ENCODE measurements around the gene PACS2. TPM values are rescaled to one million over a fixed set of nuclear protein-coding genes. Genes with fewer than 3 reads are reported as not detected.
"Not testable (repeated sequence)": the region's sequence is repeated elsewhere in the genome, so short reads cannot be mapped to it uniquely, and the experiment has no call there.

The PACS2 gene
- polyA plus RNA-seq, 1 donor: 116 TPM

DNA sequence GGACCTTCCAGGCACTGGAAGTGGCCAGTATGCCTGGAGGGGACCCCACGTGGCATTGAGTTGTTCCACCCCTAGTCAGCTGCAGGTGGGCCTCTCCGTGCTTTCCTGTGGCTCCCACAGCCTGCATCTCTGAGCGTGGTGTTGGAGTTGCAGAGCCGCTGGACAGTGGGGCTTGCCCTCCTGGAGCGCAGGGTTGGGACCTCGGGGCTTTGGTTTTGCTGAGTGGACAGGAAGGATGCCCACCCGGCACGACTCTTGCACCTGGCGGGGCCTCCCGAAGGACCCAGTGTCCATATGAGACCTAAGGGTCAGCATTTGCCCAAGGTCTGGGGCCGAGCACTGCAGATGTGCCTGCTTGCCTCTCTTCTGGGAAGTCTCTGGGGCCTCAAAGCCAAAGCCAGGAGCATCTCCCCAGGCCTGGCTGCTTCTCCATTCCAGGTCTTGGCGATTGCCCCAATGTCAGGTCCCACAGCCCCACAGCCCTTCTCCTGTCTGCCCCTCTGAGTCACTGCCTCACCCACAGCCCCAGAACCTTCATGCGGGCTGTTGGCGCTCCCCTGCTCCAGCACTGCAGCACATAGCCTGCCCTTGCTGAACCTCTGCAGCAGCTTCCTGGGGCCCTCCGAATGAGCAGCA, 1.5 kb downstream of the PACS2 start:
- DNase-seq: no peak

DNA sequence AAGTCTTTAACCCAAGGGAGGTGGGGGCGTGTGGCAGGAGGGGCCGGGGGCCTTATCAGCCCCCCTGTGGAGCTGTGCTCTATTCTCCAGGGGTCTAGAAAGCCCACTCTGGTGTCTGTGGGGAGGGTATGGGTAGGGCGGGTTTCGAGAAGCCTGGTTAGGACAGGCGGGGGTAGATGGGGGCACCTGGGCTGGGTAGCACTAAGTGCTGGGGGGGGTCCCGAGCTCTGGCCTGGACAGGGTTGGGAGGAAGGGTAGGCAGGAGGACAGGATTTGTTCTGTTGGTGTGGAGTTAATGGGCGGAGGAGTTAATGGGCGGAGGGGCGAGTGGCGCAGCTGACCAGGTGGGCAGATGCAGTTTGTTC, 2.0 kb downstream of the PACS2 start:
- no peak for DNase-seq

DNA sequence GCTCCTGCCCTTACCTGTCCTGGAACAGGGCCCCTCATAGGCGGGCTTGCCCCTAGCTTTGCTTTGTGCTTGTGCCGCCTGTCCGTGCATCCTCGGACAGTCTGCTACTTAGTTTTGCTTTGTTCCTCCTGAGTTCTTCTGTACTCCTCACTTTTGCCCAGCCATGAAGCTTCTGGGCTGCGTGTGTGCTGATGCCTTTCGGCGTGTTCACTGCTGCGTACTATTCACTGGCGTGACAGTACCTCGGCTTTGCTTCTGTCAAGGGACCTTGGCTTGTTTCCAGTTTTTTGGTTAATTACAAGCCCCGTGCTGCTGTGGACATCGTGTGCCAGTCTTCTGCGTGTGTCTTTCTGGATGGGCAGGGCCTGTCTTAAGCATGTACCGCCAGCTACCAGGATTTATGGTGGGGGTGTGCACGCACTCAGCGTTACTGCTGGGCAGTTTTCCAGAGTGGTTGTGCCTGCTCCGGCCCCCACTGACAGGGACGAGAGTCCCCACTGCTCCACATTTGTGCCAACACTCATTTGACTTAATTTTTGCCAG, 2.5 kb downstream of the PACS2 start:
- DNase-seq: no peak

DNA sequence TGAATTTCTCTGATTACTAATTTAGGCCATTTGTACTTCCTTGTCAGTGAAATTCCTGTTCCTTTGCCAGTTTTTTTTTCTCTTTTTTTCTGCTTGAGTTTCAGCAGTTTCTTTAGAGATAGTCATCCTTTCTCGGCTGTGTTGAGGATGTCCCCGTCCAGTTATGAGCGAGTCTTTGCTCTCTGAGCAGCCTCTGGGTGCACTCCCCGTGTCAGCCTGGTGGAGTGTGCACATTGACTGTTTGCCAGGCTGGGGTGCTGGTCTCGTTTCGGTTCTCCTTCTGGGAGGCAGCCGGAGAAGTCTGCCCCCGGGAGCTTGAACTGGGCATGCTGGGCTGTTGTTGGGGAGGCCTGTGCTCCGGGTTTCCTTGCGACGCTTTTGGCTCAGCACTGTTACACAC, 3.0 kb downstream of the PACS2 start:
- DNase-seq: no peak

DNA sequence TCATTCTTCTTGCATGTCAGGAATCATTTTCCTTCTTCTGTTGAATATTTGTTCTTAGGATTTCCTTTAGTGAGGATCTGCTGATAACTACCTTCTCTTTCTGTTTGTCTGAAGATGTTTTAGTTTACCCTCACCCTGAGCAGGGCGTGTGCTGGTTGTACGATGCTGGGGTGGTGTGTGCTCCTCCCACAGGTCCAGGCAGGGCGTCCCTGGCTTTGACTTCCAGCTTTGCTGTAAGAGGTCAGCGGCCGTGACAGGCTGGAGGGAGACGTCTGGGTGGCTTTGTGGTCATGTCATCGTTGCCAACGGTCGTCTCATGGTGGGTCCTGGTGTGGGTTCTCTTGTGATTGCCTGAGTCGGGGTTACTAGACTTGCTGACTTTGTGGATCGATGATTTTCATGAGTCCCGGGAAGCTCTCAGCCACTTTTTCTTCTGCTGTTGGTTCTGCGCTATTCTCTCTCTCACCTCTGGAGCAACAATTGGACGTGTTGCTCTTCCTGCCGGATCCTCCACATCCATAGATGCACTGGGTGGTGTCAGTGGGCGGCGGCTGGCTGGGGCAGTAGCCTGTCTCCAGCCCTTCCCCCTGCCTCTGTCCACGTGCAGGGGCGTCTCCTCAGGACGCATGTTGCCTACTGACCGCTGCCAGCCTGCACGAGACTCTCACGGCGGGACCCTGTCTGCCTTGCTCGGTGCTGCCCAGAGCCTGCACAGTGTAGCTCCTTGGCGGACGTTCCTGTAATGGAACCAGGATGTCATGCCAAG, 8.4 kb downstream of the PACS2 start:
- no peak for DNase-seq

DNA sequence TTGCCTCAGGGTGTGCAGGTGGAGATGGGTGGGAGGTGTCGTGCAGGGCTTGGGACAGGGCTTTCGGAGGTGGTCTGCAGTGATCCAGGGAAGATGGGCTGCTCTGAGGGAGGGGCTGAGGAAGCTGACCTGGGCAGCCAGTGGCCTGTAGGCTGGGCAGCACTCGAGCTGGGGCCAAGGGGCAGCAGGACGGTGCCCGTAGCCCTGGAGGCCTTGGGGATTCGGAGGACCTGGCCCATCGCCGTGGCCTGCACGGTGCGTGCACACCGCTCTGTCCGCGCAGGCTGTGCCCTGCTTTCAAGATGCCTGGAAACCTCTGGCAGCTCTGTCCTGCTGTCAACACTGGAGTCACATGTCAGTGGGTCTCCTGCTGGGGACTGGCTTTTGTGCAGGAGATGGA, 9.1 kb downstream of the PACS2 start:
- DNase-seq: no peak

DNA sequence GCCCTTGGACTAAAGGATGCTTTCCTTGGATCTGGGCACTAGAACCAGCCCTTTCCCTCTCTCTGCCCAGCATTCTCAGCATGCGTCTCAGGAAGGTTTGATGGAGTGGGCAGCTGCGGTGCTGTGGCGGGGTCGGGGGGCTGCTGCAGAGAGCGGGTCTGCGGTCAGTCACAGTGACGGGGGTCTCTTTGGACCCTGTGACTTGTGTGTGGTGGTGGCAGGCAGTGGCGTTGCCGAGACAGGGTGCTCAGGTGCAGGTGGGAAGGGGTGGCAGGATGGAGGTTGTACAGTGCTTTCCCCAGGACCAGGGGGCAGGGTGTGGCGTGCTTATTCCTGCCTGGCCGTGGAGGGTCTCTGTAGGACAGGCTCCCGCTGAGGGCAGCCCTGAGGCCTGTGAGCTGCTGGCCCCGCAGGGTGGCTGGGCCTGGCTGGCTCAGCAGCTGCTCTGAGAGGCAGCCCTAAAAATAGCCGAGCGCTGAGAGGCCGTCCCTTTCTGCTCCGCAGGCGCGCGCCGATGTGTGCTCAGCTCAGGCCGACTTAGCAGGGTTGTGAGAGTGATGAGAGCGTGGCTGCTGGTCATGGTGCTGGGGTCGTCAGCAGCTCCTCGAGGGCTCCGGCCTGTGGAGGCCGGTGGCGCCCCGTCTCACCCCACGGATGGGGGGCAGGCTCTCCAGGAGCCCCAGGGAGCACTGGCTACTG, 9.7 kb downstream of the PACS2 start:
- no peak for DNase-seq

DNA sequence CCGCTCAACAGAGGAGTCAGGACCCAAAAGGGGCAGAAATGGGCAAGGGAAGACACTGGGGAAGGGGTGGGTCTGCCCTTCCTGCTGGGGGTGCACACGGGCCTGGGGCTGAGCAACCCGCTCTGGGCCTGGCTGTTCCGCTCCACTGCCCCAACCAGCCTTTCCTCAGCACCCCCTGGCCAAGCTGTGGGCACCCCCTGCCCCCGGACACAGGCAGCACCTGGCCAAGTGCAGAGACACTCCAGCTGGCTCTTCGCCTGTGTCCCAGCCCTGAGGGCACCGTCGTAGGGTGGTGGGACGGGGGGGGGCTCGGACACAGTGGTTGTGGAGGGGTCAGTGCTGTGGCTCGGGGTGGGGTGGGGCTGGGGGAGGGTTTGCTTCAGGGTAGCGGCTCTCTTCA, 10.3 kb downstream of the PACS2 start:
- no peak for DNase-seq

DNA sequence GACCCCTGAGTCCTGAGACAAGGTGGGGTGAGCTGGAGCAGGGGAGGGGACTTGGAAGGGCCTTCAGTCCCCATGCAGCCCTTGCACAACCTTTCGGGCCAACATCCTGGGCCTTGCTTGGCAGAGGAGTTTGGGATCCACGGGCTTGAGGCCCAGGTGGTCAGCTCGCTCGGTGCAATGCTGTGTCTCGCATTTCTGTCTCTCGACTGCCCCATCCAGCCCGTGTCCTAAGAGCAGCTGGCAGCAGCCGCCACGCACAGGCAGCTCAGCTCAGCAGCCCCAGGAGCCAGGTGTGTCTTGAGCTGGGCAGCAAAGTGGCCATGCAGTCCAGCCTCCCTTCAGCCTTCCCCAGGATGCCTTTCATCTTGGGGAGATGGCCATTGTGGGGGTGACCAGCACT, 10.8 kb downstream of the PACS2 start:
- DNase-seq: no peak

DNA sequence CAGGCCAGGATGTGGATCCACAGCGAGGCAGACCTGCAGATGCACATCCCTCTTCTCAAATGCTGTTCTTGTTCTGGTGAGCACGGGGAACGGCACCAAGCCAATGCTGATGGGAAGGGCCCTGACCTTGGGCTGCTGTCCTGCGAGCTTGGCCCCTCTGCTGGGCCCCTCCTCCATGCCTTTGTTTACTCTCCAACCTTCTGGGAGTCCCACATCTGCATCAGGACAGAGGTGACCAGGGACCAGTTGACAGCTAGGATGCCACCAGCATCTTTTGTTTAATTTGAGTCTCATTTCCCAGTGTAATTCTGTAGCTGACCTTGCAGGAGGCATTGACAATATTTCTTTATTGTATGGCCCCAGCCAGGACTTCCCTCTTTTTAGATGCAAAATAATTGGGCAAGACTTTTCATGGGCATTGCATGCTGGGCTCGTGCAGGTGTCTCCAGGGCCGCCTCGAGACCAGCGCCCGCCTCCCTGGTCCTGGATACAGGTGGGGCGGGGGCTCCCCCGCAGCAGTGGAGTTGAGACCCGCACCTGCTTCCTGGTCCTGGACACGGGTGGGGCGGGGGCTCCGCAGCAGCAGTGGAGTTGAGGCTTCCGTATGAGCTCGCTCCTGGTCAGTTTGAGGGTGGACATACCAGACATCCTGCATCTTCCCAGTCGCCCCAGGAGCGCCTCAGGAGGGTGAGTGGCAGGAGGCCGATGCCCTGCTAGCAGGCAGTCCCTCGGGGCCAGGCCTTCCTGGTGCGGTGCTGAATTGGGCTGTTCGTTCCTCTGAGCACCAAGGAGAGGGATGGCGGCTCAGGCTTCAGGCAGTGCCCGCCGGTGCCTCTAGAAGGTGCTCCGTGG, 11.4 kb downstream of the PACS2 start:
- DNase-seq: no peak

DNA sequence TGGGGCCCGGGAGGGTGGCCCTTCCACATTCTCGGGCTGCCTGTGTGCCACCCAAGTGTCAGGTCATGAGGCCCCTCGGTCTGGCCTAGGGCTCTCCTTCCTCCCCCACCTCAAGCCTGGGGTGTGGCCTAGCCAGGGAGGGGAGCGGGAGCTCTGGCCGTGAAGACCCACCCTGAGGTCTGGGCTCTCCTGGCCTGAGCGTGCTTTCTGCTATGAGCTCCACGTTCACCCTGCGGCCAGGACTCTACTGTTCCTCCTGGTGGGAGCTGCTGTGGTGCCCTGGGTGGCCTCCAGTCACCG, 12.0 kb downstream of the PACS2 start:
- no peak for DNase-seq

DNA sequence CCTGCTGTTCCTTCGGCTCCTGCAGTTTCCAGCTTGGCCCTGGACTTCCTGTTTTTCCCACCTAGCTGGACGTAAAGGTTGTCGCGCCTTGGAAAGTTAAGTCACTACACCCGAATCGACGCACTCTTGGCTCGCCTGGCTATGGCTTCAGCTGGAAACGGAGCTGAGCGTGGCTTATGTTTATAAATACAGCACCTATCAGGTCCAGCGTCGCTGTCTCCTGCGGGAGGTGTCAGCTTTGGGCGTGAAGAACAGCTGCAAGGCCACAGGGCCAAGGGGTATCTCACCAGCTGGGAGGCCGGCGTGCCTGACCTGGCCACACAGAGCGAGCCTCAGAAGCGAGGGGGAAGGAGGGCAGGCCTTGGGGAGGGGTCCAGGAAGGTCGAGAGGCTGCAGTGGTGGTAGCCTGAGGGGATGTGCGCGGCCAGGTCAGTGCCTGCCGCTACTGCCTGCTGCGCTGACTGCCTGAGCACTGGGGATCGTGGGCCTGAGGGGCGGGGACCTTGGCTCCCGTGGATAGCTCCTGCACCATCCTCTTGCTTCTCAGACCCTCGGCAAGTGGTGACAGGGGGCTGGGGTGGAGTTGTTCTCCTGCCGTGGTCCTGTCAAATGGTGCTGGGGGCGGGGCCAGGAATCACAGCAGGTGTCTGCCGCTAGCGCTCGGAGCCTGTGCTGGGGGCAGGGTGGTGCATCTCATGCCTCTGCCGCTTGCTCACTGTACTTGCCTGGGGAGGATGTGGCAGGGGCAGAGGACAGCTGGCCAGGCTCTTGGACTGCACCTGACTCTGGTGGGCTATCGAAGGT, 12.5 kb downstream of the PACS2 start:
- DNase-seq: no peak

DNA sequence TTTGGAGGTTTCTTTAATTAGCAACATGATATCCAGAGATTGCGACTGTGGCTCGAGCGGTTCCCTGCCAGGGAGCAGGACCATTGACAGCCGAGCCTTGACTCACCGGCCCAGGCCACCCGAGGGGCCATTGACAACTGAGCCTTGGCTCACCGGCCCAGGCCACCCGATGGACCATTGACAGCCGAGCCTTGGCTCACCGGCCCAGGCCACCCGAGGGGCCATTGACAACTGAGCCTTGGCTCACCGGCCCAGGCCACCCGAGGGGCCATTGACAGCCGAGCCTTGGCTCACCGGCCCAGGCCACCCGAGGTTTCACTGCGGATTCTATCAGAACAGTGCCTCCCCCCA, 13.1 kb downstream of the PACS2 start:
- DNase-seq: not testable (repeated sequence)

DNA sequence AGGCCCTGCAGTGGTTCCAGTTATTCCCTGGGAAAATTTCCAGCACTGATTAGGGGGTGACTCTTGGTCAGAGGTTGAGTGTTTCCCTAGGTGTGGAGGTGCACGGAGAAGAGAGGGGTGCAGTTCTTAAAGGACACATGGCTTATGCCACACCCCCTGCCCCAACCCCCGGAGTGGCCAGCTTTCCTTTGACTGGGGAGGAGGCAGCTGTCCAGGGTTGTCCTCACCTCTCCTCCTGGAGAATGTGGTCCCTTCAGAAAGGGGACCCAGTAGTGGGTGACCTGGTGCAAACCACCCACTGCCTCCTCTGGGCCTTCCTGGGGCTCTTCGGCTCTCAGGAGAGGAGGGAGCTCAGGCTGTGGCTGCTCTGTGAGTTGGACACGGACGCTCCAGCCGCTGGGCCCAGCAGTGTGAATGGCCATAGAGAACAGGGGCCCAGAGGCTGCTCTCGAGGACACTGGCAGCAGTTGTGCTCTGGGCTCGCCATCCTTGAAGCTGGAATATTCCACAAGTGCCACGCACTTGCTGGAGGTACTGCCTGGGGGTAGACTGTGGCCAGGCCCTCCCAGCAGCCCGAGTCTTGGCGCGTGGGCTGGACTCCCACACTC, 13.6 kb downstream of the PACS2 start:
- no peak for DNase-seq

DNA sequence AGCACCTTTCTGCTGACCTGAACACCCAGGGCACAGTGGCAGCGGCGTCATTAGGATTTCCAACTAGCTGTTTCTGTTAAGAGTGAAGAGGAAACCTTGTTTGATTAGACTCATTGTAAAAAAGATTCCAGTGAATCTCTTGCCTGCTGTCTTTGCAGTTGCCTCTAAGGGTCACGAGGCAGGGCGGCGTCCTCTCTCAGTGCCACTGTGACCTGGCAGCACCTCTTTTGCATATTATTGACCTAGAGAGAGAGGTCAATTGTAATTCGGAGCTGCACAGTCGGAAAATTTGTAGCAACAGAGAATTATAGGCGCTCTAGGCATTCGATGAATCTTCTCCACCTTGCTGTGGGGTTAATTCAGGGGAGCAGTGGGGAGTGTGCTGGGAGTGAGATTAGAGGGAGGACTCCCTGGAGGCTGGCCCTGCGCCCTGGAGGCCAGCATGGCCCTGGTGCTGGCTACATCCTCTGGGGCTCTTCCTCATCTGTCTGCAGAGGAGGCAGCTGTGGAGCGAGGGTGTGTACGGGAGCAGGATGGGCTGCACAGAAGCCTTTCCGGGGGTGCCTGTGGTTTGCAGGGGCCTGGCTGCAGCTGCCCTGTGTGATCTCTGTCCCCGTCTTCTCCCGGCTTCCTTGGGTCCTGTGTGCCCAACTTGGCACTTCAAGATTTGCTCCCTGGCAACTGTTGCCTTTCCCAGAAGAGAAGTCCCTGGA, 14.3 kb downstream of the PACS2 start:
- no peak for DNase-seq

DNA sequence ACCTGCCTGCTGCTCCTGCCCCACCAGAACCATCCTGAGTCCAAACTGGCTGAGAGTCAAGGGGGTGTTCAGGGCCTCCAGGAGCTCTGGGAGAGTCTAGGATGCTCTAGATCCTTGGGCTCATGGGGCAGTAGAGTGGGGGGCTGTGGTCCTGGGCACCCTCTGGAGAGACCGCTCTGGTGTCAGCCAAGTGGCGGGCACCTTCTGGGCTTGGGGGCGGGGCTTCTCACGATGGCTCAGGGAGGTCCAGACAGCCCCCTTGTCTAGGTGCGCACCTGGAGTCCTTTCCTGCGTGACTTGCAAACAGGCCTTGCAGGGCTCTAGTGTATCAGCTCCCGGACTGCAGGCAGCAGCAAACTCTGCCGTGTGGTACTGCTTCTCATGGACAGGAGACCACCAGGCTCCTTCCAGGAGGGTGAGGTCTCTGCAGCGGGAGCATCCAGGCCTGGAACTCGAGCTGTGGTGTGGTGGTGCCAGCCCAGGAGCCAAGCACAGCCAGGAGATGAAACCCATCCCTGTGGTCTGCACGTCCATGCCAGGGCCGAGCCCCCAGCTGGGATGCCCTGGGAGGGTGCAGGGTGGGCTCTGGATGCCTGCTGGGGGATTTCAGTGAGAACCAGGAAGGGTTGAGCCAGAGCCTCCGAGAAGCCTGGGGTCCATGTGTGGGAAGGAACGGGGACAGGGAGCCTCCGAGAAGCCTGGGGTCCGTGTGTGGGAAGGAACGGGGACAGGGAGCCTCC, 15.0 kb downstream of the PACS2 start:
- no peak for DNase-seq

DNA sequence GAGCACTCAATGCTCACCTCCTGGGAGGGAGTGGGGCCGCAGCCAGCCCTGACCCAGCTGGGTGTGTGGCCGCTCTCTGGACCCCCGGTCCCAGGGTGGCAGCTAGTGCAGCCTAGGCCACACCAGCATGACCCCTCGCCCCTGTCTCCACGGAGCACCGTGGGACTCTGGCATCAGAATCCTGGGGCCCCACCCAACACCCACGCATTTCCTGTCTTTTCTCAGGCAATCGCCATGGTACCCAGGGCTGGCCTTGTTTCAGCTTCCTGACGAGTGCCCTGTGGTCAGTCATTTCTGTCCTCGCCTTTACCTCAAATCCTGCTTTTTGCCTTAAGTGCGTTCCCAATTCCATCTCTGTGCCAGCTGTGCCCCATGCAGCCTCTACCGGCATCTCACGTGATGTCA, 15.9 kb downstream of the PACS2 start:
- no peak for DNase-seq

DNA sequence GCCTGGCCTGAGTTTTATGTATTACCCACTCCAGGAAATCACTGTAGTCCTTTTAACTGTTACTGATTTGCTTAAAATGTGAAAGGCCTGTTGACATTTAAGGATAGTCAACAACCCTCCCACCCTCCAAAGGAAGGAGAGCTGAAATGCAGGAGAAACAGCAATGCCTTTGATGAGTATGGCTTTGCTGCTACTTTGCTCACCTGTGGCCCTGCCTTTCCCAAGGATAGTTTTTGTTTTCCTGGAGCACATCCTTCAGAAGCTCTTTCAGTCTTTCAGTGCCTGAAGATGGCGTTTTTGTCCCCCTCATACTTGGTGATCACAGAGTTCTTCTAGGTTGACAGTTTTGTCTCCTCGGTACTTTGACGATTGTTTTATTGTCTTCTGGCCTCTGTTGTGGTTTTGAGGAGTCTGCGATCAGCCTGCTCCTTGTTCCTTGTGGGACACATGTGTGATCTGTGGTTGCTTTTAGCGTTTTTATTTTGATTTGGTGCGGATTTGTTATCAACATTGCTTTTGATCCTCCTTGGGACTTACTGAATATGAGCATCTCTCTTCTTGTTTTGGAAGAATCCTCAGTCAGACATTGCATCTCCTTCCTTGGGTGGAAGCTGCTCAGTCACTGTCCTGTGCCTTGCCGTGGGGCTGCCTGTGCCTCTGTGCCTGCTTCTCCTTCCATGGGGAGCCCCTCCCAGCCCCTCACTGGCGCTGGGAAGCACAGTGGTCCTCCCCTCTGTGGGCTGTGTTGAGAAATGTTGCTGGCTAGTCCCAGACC, 17.2 kb downstream of the PACS2 start:
- no peak for DNase-seq

DNA sequence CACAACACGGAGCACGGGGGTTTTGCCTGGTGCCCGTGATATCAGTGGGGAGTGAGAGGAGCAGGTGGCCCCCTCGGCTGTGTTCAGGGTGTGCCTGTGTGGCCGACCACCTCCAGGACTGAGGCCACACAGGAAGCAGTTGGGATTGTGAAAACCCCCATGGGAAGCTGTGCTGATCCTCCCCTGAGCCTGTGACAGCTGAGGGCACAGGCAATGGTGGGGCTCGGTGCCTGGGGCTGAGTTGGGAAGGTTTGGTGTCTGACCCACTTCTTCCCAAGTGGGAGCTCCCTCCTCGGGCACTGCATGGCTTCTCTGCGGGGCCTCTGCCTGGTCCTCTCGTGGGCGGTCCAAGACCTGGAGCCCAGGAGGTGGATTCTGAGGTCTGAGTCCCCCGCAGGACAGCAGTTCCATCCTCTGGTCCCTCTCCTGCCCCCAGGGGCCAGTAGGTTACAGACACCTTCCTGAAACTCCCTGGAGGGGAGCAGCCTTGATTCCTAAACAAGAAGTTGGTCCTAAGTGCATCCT, 17.9 kb downstream of the PACS2 start:
- no peak for DNase-seq

All from hindlimb muscle (tissue), 1 donor.